ENCODE results near the gene PAFAH1B2. TPM values are rescaled to one million over a fixed set of nuclear protein-coding genes. Genes with fewer than 3 reads are reported as not detected.
"Not testable (repeated sequence)": the region's sequence is repeated elsewhere in the genome, so short reads cannot be mapped to it uniquely, and the experiment has no call there.

PAFAH1B2 gene
- total RNA-seq, 1 donor from 2014 or later, result 51.4 TPM

DNA sequence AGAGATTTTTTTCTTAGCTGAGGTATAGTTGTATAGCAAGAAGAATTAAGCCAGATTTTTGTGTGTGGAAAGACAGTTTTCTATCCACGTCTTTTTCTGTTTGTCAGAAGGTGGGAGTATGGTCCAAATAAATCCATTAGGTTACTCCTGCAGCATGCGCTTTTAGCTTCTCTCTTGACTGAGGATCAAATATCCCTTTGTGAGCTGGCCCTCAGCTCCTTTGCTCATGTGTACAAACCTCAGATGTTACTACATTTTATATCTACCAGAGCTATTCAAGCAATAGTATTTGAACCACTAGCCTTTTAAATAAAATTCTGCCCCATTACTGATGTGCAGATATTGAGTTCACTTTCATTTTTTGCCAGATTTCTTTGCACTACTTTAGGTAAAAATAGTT, 25.6 kb downstream of the PAFAH1B2 start:
- no peak for ATAC-seq
- DNase-seq, result no peak
- intact Hi-C loops (cut with micrococcal nuclease), result no loop called here

DNA sequence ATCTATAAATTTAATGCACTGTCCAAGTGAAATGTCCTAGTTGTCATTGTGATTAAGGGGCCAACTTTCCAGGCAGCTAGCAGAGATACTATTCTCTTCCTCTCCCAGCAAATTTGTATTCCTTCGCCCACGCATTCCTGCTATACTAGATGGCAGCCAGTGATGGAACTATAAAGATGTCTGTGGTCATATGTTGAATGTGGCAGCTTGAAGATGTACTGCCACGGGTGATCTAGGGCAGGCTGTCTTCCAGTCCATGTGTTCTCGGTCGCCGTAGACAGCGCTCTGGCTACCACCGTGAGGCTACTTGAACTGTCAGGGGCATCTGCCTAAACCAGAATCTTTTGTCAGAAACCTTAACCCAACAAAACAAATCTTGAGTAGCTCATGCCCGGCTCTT, 26.1 kb downstream of the PAFAH1B2 start:
- no peak for ATAC-seq
- DNase-seq, result no peak
- intact Hi-C loops (cut with micrococcal nuclease), result no loop called here

DNA sequence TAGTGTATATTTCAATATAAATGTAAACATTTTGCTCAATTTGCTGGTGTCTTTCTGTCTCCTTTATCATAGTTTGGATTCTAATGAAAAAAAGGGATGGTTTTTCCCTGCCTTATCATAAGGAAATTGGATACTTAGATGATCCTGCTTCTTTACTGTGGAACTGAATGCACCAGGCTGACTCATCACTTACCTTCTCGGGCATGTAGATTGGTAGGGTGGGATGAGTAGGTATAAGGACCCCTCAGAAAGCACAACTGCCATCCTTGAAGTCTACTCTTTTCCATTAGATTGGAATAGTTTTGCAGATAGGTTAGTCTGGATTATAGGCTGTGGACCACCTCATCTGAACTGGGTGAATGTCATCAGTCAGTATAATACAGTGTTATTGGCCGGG, 26.9 kb downstream of the PAFAH1B2 start:
- intact Hi-C loops (cut with micrococcal nuclease), result no loop called here
- ATAC-seq (no peak), DNase-seq (no peak)

DNA sequence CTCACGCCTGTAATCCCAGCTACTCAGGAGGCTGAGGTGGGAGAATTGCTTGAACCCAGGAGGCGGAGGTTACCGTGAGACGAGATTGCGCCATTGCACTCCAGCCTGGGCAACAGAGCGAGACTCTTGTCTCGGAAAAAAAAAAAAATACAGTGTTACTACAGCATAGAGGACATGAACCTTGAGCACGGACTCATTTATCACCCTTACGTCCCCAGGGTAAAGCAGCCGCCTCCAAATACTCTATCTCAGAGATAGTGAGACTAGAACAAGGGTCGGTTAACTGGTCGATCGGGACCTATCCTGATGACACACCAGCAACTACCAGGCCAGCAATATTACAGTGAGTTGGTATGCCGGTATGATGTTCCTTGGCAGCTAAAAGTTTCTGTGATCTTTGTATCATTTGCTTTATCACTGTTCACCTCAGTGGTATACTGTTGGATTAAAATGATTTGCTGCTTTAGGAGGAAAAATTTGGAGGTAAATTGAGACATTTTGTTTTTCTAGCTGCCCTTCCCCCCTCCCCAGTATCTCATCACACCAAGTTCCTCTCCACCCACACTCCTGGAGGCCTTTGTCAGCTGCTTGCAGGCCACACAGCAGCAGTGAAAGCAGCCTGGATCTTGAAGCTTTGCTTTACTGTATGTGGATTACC, 27.4 kb downstream of the PAFAH1B2 start:
- DNase-seq (no peak), ATAC-seq (peak; percentile 47)
- intact Hi-C loops (cut with micrococcal nuclease), result no loop called here

DNA sequence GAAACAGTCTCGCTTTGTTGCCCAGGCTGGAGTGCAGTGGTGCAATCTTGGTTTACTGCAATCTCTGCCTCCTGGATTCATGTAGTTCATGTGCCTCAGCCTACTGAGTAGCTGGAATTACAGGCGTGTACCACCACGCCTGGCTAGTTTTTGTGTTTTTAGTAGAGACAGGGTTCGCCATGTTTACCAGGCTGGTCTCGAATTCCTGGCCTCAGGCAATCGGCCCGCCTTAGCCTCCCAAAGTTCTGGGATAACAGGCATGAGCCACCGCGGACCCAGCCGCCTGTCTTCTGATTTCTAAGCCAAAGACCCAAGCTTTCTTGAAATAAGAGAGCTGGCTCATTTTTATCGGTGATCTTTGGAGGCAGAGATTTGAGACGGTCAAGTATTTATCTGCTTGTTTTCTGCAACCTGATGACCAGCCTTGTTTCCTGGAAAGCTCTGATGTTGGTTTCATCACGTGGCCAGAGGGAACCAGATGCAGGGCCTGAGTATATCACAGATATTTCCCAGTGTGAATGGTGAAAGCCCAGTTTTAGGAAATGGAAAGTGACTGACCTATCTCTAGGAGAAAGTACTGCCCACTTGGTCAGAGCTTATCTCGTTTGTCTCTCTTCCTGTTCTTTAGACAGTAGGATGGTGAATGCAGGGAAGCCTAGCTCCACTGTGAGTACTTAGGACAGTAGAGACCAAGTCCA, 28.8 kb downstream of the PAFAH1B2 start:
- DNase-seq (no peak), ATAC-seq (peak; percentile 40)
- intact Hi-C loops (cut with micrococcal nuclease), result no loop called here

DNA sequence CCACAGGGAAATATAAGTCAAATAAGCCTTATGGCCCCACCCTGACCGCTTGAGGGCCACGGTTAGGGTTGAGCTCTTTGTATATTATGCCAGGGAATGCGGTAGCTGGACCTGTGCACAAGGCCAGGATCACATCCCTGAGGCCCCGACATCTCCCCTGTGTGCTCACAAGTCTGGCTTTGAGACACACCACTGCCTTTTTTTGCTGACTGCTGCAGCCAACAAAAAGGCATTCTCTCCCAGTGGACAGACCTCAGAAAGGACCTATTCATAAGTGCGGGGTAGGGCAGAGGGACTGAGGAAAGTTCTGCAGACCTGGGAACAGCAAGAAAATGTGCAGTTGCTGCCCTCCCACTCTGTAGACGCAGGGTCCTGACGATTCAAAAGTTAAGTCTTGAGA, 31.0 kb downstream of the PAFAH1B2 start:
- intact Hi-C loops (cut with micrococcal nuclease), result no loop called here
- no peak for DNase-seq
- no peak for ATAC-seq

DNA sequence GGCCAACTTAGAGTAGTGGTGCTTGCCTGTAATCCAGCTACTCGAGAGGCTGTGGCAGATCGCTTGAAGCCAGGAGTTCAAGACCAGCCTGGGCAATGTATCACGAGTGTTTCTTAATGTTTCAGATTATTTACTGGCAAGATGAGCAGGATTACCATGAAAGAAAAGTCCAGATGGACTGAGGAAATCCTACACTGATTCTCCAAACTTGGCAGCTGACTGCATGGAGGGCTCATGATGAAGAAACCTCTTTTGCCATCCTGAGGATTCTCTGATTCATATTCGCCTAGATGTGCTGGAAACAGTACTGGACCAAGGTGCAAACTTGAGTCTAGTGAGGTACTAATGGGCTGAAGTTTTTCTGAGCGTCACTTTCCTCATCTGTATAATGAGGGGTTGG, 31.7 kb downstream of the PAFAH1B2 start:
- intact Hi-C loops (cut with micrococcal nuclease), result no loop called here
- DNase-seq (no peak), ATAC-seq (no peak)

DNA sequence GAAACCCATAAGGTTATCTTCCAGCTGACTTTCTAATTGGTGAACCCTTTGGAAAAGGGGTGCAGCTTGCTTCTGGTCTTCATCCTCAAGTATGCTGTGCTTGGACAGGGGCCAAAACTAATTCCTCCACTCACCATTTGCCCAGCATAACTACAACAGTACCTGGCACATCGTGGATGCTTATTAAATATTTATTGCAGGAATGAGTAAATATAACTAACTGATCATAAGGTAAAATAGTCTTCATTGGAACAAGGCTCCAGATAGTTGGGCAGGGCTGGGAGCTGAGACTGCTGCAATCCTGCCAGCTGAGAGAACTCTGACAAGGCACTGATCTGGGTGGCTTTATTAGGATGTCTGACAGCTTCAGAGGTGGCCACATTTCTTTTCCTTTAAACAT, 32.1 kb downstream of the PAFAH1B2 start:
- intact Hi-C loops (cut with micrococcal nuclease), result no loop called here
- DNase-seq (no peak), ATAC-seq (no peak)

DNA sequence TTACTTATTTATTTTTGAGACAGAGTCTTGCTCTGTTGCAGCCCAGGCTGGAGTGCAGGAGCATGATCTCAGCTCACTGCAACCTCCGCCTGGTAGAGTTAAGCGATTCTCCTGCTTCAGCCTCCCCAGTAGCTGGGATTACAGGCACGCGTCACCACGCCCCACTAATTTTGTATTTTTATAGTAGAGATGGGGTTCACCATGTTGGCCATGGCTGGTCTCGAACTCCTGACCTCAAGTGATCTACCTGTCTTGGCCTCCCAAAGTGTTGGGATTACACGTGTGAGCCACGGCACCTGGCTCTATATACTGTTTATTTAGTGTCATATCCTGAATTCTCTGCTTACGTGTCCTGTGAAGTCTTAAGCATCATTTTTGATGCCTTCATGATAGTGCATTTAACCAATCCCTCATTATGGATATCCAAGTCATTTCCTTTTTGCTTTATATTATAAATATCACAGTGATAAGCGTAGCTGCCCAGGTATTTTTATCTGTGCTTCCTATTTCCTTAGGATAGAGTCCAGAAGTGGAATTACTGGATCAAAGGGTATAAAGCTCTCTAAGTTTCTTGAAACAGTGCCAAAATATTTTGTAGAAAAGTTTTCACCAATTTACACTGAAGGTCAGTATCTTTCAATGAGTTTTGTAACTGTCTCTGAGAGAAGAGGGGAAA, 33.6 kb downstream of the PAFAH1B2 start:
- DNase-seq (no peak), ATAC-seq (no peak)
- intact Hi-C loops (cut with micrococcal nuclease), result no loop called here

DNA sequence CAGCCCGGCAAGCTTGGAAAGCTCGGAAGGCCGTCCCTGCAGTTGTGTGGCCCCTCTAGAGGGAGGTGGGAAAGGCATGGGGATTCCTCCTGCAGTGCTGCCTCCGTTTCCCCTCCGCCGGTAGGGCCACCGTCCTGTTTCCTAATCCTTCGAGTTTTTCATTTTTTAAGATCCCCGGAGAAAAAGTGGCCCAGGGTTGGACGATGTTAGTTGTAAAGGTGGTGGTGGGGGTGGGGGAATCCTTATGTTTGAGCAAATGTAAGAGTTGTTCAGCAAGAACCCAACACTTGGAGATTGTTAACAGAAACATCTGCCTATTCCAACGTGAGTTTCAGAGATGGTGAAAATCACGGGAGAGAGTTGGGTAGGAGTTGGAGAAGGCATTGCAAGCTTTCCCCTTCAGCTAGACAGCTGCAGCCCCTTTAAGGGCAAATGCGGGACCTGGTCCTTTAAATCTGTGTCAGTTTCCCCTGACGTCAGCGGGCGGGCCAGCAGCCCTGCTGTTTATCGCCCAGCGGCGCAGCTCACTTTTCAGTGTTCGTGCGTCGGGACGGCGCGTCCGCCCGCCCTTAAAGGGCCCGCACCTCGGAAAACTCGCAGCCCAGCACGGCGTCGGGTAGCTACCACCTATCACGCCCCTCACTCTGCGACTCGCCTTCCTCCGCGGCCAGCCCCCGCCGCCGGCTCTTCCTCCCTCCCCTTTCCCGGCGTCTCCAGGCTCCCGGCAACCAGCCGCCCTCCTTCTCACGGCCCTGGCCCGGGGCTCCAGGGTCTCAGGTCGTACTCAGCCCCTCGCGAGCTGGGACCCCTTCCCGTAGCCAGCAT, 34.3 kb downstream of the PAFAH1B2 start, which contains the start of gene SIDT2:
Gene SIDT2 (plus strand): TSS at position 534 of the 825 bp plus-strand sequence. CDS start 521 bp downstream, outside the sequence.
- ATAC-seq (peak; percentile 95), DNase-seq (peak; percentile 97)
- intact Hi-C loops (cut with micrococcal nuclease), result no loop called here

DNA sequence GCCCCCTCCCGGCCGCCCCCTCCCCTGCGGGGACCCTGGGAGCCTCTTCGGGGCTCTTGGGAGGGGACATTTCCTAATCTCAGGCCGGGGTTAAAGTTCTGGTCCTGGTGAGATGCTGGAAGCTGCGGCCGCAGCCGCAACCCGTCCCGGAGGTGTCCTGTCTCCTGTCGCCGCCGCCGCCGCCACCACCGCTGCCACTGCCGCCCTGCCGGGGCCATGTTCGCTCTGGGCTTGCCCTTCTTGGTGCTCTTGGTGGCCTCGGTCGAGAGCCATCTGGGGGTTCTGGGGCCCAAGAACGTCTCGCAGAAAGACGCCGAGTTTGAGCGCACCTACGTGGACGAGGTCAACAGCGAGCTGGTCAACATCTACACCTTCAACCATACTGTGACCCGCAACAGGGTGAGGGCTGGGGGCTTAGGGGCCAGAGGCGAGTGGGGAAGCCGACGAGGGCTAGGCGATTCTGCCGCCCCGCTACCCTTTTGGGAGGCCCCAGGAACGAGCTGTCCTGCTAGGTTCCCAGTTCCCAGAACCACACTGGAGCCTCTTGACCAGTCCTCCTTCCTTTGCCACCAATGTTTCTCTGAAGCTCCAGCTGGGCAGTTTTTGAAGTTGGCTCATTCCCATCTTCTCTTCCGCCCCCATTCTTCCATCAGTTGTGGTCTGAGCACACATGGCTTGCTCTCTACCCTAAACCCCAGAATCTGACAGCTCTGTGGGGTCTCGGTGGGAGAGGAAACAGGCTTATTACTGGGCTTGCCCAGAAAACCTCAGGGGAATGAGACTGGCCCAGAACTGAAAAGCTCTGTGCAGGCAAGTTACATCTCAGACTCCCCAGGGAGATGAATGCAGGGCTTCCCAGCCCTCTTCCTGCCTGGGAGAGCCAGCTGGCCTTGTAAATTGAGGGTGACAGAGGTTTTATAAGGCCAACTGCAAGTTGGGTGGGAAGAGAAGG, 35.2 kb downstream of the PAFAH1B2 start:
- intact Hi-C loops (cut with micrococcal nuclease), result no loop called here
- DNase-seq, result peak; percentile 65
- ATAC-seq, result peak; percentile 60

DNA sequence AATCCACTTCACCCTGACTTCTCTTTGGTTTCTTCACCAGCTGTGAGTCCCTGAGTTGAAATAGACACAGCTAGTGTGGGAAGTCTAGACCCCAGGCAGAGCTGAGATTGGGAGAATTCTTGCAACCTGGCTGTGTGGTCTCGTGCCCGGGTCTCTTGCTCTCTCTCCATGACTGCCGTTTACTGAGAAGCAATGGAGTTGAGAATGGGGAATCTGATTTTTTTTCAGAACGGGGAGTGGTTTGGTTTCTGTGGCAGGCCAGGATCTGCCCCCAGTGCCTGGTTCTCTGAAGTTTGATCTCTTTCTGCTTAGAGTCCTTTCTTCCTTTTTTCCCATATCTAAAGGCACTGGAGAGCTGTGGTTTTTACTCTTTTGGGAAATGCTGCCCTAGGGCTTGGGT, 35.9 kb downstream of the PAFAH1B2 start:
- DNase-seq (no peak), ATAC-seq (no peak)
- intact Hi-C loops (cut with micrococcal nuclease), result loop anchor here (5.0 kb wide), 1 partner anchor 47 kb away; no protein-coding TSS in a partner anchor

DNA sequence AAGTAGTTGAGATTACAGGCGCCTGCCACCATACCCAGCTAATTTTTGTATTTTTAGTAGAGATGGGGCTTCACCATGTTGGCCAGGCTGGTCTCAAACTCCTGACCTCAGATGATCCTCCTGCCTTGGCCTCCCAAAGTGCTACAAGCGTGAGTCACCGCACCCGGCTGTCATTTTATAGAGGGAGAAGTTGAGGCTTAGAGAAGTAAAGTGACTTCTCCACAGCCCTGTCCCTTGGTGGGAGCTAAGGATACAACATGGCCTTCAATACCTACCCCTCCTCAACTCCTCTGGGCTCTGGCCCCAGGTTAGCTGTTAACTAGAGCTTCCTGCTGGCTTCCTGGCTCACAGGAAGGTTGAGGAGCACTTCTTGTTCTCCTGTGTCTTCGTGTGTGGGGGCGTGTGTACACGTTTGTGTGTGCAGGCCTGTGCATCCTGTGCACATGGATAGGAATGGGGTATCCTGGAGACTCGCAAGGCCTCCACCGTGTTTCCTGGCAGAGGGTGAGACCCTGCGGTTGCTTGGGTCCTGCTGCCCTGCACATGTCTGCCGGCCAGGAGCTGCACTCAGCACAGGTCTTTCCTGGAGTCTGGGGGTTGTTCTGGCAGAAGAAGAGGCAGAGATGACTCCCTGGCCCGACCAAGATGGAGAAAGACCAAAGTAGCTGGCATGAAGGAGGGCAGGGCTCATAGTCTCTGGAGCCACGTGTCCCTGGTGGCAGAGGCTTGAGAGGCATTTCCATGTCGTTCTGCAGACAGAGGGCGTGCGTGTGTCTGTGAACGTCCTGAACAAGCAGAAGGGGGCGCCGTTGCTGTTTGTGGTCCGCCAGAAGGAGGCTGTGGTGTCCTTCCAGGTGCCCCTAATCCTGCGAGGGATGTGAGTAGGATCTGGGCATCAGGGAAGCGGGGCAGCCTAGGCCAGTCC, 36.8 kb downstream of the PAFAH1B2 start:
- DNase-seq (peak; percentile 74), ATAC-seq (peak; percentile 13)
- intact Hi-C loops (cut with micrococcal nuclease), result loop anchor here (5.0 kb wide), 1 partner anchor 46 kb away; no protein-coding TSS in a partner anchor

DNA sequence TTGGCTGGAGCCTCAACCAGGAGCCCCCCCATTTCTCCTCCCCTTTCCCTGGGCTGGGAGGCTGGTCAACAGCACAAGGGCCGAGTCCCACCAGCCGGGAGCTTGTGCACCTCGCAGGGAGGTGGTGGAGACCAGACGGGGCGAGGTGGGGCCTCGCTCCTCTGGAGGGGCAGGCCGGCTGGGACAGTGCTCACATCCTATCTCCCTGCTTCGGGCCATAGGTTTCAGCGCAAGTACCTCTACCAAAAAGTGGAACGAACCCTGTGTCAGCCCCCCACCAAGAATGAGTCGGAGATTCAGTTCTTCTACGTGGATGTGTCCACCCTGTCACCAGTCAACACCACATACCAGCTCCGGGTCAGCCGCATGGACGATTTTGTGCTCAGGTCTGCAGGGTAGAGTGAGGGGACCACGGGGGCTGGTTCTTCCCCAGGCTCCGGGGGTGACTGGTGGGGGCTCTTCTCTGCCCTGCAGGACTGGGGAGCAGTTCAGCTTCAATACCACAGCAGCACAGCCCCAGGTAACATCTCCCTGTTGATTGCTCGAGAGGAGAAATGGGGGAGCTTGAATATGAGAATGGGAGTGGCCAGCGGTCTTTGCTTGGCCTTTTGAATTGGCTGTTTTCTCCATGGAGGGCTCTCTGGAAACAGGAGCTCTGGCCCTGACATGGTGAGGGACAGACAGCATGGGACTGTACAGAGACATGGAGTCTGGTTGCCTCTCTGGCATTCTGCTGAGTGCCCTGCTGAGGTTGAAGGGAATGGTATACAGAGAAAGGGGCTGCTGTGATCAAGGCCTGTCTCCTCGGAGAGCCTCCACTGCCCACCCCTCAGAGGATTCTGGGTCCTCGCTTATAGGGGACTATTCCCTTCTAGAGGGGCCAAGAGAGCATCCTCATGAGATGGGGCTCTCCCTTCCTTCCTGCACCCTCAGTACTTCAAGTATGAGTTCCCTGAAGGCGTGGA, 37.8 kb downstream of the PAFAH1B2 start:
- DNase-seq (no peak), ATAC-seq (no peak)
- intact Hi-C loops (cut with micrococcal nuclease), result loop anchor here (5.0 kb wide), 1 partner anchor 45 kb away; no protein-coding TSS in a partner anchor

DNA sequence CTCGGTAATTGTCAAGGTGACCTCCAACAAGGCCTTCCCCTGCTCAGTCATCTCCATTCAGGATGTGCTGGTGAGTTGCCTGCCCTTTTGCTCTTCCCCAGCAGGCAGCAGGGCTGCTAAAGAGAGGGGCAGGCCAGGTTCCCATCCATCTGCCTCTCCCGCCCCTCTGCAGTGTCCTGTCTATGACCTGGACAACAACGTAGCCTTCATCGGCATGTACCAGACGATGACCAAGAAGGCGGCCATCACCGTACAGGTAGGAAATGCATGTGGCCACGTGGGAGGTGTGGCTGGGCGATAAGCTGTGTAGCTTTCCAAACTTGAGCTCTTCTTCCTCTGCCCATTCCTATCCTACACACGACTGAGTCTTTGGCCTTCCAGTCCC, 38.5 kb downstream of the PAFAH1B2 start:
- intact Hi-C loops (cut with micrococcal nuclease), result loop anchor here (5.0 kb wide), 1 partner anchor 45 kb away; no protein-coding TSS in a partner anchor
- ATAC-seq, result no peak
- no peak for DNase-seq

DNA sequence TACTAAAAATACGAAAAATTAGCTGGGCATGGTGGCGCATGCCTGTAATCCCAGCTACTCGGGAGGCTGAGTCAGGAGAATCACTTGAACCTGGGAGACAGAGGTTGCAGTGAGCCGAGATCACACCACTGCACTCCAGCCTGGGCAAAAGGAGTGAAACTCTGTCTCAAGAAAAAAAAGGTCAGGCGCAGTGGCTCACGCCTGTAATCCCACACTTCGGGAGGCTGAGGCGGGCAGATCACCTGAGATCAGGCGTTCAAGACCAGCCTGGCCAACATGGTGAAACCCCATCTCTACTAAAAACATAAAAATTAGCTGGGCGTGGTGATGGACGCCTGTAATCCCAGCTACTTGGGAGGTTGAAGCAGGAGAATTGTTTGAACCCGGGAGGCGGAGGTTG, 39.1 kb downstream of the PAFAH1B2 start:
- not testable (repeated sequence) for DNase-seq, ATAC-seq
- intact Hi-C loops (cut with micrococcal nuclease), result loop anchor here (5.0 kb wide), 1 partner anchor 44 kb away; no protein-coding TSS in a partner anchor
